ENCODE data around the gene KMT2C. TPM values are rescaled to one million over a fixed set of nuclear protein-coding genes. Genes with fewer than 3 reads are reported as not detected.

The KMT2C gene
- total and polyA plus RNA-seq, 2 experiments from 2014 or later, result 7.2 to 14.2 TPM

DNA sequence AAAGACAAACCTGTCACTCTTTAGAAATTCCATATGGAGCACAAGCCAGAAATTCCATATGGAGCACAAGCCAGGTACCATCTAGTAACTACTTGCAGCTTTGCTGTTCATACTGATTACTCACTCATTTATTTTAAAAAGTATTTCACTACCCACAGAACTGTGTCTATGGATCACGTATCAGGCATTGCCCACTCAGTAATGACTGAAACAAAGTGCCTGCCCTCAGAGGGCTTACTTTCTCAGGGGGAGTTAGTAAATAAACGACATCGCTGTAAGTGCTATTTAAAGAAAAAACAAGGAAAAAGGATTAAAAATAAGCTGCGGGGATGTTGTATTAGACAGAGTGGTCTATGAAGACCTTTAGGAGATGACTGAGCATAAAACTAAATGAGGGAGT is 239.4 kb downstream of the KMT2C start:
- Histone ChIP-seq H3K9me3 (ENCODE audit: low read depth) (no peaks in the 10 kb centered on the region), H4K20me1 (ENCODE audit: insufficient read depth) (no peaks in the 10 kb centered on the region), H3K79me2 (ENCODE audit: insufficient read depth) (no peaks in the 10 kb centered on the region), H3K9ac (no peak overlapping the region), H3F3A (ENCODE audit: insufficient read depth) (peaks cover 4% of the 10 kb centered on the region; the same call in 1 of the 2 replicates), H3K36me3 (ENCODE audit: low read depth) (peaks cover 44% of the 10 kb centered on the region), H3K4me1 (ENCODE audit: insufficient read depth) (peaks cover 15% of the 10 kb centered on the region), H3K27me3 (replicated peaks; ENCODE audit: insufficient read depth) (no peaks in the 10 kb centered on the region), H3K4me2 (ENCODE audit: unreplicated experiment) (no peak overlapping the region), H3K9me2 (ENCODE audit: insufficient read depth) (no peaks in the 10 kb centered on the region), H2AFZ (no peak overlapping the region), H3K27ac (no peak overlapping the region), H3K4me3 (no peak overlapping the region)
- TF ChIP-seq EZH2phosphoT487 (IDR thresholded peaks at IDR 0.05; ENCODE audit: insufficient read depth, low read depth), result no peak
- no peak for TF ChIP-seq EZH2 (IDR thresholded peaks at IDR 0.05; ENCODE audit: insufficient read depth, poor library complexity, severe bottlenecking)
- WGBS, 2 experiments (ENCODE audit: low coverage in 1 of 2, low lambda C conversion rate in 2 of 2, missing lambda C conversion rate in 2 of 2), result 97 to 99% methylated on average over 4 of the region's 4 CpGs
- DNase-seq, result no peak
- in situ Hi-C loops (cut with MboI), result no loop called here

DNA sequence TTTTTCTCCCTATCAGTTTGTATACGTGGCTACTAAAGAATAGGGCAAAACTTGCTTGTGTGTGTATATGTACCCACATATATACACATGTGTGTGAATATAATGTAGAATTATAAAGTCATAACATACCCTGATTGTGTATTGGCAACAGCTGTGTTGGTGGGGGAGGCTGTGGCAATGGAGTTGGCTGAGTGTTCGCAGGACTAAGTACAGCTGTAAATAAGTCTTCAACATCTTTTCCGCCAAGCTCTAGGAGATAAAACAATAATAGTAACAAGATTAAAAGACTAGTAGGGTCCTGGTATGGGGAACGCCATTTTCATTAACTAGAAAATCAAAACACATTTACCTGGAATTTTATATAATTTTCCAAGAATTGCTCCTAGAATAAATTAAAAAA is 241.9 kb downstream of the KMT2C start:
- Histone ChIP-seq H3K4me1 (ENCODE audit: insufficient read depth) (no peaks in the 10 kb centered on the region), H3K79me2 (ENCODE audit: insufficient read depth) (no peaks in the 10 kb centered on the region), H3K27ac (no peak overlapping the region), H3K36me3 (ENCODE audit: low read depth) (peaks cover 42% of the 10 kb centered on the region), H3K4me2 (ENCODE audit: unreplicated experiment) (no peak overlapping the region), H3F3A (ENCODE audit: insufficient read depth) (no peaks in the 10 kb centered on the region), H3K27me3 (replicated peaks; ENCODE audit: insufficient read depth) (no peaks in the 10 kb centered on the region), H4K20me1 (ENCODE audit: insufficient read depth) (no peaks in the 10 kb centered on the region), H2AFZ (no peak overlapping the region), H3K9me3 (ENCODE audit: low read depth) (no peaks in the 10 kb centered on the region), H3K4me3 (no peak overlapping the region), H3K9ac (no peak overlapping the region), H3K9me2 (ENCODE audit: insufficient read depth) (no peaks in the 10 kb centered on the region)
- no peak for DNase-seq
- TF ChIP-seq EZH2 (IDR thresholded peaks at IDR 0.05; ENCODE audit: insufficient read depth, poor library complexity, severe bottlenecking) (no peak), EZH2phosphoT487 (IDR thresholded peaks at IDR 0.05; ENCODE audit: insufficient read depth, low read depth) (no peak)
- in situ Hi-C loops (cut with MboI), result no loop called here
- 89 to 90% methylated on average over 4 of the region's 4 CpGs for WGBS, 2 experiments (ENCODE audit: low coverage in 1 of 2, low lambda C conversion rate in 2 of 2, missing lambda C conversion rate in 2 of 2)

DNA sequence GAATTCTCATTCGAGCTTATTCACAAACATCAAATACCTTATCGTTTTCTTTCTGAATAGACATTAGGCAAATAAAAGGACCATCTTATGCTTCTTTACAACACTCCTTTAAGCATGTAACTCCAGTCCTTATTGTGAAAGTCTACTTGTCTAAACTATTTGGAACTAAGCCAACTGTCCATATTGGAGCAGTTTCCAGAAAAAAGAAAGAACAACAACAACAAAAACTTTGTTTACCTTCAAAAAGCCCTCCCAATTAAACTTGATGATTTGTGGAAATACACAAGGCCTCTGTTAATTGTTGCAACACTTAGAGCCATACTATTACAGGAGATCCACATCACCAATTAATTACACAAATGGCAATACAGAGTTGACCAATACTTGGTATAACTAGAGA is 246.7 kb downstream of the KMT2C start:
- no peak overlapping the region for H3K4me3 ChIP-seq
- H3K27ac ChIP-seq, result no peak overlapping the region
- H3K27me3 ChIP-seq (replicated peaks; ENCODE audit: insufficient read depth), result no peaks in the 10 kb centered on the region
- H3K79me2 ChIP-seq (ENCODE audit: insufficient read depth), result no peaks in the 10 kb centered on the region
- DNase-seq, result peak; percentile 11
- peaks cover 49% of the 10 kb centered on the region for H3K36me3 ChIP-seq (ENCODE audit: low read depth)
- no peaks in the 10 kb centered on the region for H3K4me1 ChIP-seq (ENCODE audit: insufficient read depth)
- H3K9me3 ChIP-seq (ENCODE audit: low read depth), result no peaks in the 10 kb centered on the region
- WGBS, 2 experiments (ENCODE audit: low coverage in 1 of 2, low lambda C conversion rate in 2 of 2, missing lambda C conversion rate in 2 of 2), result 98 to 100% methylated on average over 2 of the region's 2 CpGs
- H2AFZ ChIP-seq, result no peak overlapping the region
- no peak overlapping the region for H3K4me2 ChIP-seq (ENCODE audit: unreplicated experiment)
- no peak overlapping the region for H3K9ac ChIP-seq
- no peaks in the 10 kb centered on the region for H3K9me2 ChIP-seq (ENCODE audit: insufficient read depth)
- no peaks in the 10 kb centered on the region for H3F3A ChIP-seq (ENCODE audit: insufficient read depth)
- no peaks in the 10 kb centered on the region for H4K20me1 ChIP-seq (ENCODE audit: insufficient read depth)
- TF ChIP-seq EZH2 (IDR thresholded peaks at IDR 0.05; ENCODE audit: insufficient read depth, poor library complexity, severe bottlenecking) (no peak), EZH2phosphoT487 (IDR thresholded peaks at IDR 0.05; ENCODE audit: insufficient read depth, low read depth) (no peak)
- in situ Hi-C loops (cut with MboI), result no loop called here

DNA sequence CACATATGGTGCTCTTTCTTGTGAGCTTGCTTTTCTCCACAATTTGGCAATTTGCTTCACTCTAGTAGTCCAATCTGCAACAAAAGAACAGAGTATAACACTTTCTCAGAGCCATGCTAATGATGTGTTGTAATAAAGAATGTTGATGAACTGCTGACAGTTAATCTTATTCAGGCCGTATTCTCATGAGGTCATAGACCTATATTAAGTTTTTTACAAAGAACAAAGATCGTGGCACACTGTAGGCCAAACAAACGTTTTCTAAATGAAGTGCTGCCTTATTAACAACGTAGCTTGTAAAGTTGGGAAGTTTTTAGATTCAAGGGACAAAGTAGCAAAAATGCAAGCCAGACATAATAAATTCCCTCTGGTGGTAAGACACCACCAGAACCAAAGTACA is 250.2 kb downstream of the KMT2C start:
- Histone ChIP-seq H3K9me2 (ENCODE audit: insufficient read depth) (no peaks in the 10 kb centered on the region), H3K27me3 (replicated peaks; ENCODE audit: insufficient read depth) (no peaks in the 10 kb centered on the region), H3K9me3 (ENCODE audit: low read depth) (no peaks in the 10 kb centered on the region), H3K4me2 (ENCODE audit: unreplicated experiment) (no peak overlapping the region), H2AFZ (no peak overlapping the region), H3K36me3 (ENCODE audit: low read depth) (peaks cover 47% of the 10 kb centered on the region), H3K4me3 (no peak overlapping the region), H3F3A (ENCODE audit: insufficient read depth) (no peaks in the 10 kb centered on the region), H3K27ac (no peak overlapping the region), H3K4me1 (ENCODE audit: insufficient read depth) (no peaks in the 10 kb centered on the region), H4K20me1 (ENCODE audit: insufficient read depth) (no peaks in the 10 kb centered on the region), H3K9ac (no peak overlapping the region), H3K79me2 (ENCODE audit: insufficient read depth) (no peaks in the 10 kb centered on the region)
- in situ Hi-C loops (cut with MboI), result no loop called here
- 13 to 16% methylated on average over 4 of the region's 4 CpGs for WGBS, 2 experiments (ENCODE audit: low coverage in 1 of 2, low lambda C conversion rate in 2 of 2, missing lambda C conversion rate in 2 of 2)
- TF ChIP-seq EZH2phosphoT487 (IDR thresholded peaks at IDR 0.05; ENCODE audit: insufficient read depth, low read depth), result no peak
- no peak for TF ChIP-seq EZH2 (IDR thresholded peaks at IDR 0.05; ENCODE audit: insufficient read depth, poor library complexity, severe bottlenecking)
- no peak for DNase-seq

DNA sequence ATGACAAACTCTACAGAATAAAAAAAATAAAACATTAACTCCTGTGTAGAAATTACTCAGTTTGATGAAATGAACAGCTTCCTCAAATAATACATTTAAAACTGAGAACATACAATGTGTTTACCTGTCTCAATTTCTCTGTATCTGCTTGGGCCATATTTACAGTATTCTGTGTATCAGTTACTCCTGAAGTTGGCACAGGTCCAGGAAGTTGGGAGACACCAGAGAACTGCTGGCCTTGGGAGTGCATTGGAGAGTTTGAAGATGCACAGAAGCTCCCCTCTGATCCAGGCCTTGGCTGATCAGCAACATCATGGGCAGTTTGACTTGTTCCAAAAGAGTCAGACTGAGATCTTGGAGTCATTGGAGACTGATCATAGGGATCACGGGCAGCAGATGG is 255.2 kb downstream of the KMT2C start:
- 100% methylated on average over 1 of the region's 1 CpG for WGBS, 2 experiments (ENCODE audit: low coverage in 1 of 2, low lambda C conversion rate in 2 of 2, missing lambda C conversion rate in 2 of 2)
- H3K9ac ChIP-seq, result no peak overlapping the region
- H3K27ac ChIP-seq, result no peak overlapping the region
- no peaks in the 10 kb centered on the region for H3K9me2 ChIP-seq (ENCODE audit: insufficient read depth)
- peaks cover 4% of the 10 kb centered on the region; the same call in 1 of the 2 replicates for H3F3A ChIP-seq (ENCODE audit: insufficient read depth)
- no peaks in the 10 kb centered on the region for H4K20me1 ChIP-seq (ENCODE audit: insufficient read depth)
- H3K9me3 ChIP-seq (ENCODE audit: low read depth), result no peaks in the 10 kb centered on the region
- DNase-seq, result peak; percentile 8
- H3K36me3 ChIP-seq (ENCODE audit: low read depth), result peaks cover 69% of the 10 kb centered on the region
- no peak overlapping the region for H2AFZ ChIP-seq
- in situ Hi-C loops (cut with MboI), result no loop called here
- no peak overlapping the region for H3K4me2 ChIP-seq (ENCODE audit: unreplicated experiment)
- H3K4me1 ChIP-seq (ENCODE audit: insufficient read depth), result no peaks in the 10 kb centered on the region
- H3K4me3 ChIP-seq, result no peak overlapping the region
- TF ChIP-seq EZH2phosphoT487 (IDR thresholded peaks at IDR 0.05; ENCODE audit: insufficient read depth, low read depth) (no peak), EZH2 (IDR thresholded peaks at IDR 0.05; ENCODE audit: insufficient read depth, poor library complexity, severe bottlenecking) (no peak)
- H3K79me2 ChIP-seq (ENCODE audit: insufficient read depth), result peaks cover 5% of the 10 kb centered on the region; the same call in 1 of the 2 replicates
- no peaks in the 10 kb centered on the region for H3K27me3 ChIP-seq (replicated peaks; ENCODE audit: insufficient read depth)
